HG03045 (cell line): ENCODE measurements around the gene PHEX.
"Not testable (repeated sequence)": the region's sequence is repeated elsewhere in the genome, so short reads cannot be mapped to it uniquely, and the experiment has no call there.

Experiments used
- ATAC-seq: cut with Tn5 transposase; IDR thresholded peaks from one replicate; pipeline ENCODE4 v1.9.1; 2021; ENCODE audit warnings: mild to moderate bottlenecking, moderate library complexity; ENCODE audit not compliant: unreplicated experiment

Gene PHEX

GRCh38 chrX:22206781-22207180 is 174.7 kb downstream of the PHEX start:
- ATAC-seq, result no peak

DNA sequence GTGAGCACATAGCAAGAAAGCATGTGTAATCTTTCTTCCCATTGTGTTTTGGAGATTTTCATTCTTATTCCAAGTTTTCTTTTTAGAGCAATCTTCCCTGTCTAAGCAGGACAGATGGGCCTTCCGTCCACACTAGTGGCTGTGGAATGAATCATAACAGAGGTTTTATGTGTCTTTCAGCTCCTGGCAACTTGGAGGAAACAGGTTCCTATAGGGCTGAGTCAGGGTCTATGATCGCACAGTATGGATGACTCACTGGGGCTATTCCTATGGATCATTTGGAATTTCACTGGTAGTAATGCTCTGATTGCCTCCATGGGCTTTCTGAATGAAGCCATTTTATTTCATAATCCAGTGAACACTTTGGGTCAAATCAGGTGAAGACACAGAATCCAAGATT is 188.8 kb downstream of the PHEX start:
- ATAC-seq, result no peak

DNA sequence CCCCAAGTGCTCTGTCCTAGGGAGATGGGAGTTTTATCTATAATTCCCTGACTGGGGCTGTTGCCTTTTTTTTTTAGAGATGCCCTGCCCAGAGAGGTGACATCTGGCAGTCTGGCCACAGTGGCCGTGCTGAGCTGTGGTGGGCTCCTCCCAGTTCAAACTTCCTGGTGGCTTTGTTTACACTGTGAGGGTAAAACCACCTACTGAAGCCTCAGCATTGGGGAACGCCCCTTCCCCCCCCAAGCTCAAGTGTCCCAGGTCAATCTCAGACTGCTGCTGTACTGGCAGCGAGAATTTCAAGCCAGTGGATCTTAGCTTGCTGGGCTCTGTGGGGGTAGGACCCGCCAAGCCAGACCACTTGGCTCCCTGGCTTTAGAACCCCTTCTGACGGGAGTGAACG is 202.3 kb downstream of the PHEX start:
- no peak for ATAC-seq

DNA sequence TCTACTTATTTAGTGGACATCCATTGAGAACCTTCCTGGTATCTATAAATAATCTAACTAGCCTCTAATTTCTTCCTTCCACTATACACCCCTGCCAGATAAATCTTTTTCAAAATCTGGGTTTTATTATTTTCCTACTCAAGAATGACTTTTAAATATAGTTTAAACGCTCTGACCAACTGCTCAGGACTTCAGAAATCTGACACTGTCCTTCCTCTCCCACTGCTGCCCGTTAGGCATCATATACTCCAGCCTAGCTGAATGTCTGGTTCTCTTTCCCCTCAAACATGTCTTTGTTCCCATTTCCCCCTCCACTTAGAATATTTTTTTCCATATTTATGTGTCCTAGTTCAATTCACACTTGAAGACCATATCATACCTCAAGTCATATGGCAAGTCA is 205.4 kb downstream of the PHEX start:
- no peak for ATAC-seq

DNA sequence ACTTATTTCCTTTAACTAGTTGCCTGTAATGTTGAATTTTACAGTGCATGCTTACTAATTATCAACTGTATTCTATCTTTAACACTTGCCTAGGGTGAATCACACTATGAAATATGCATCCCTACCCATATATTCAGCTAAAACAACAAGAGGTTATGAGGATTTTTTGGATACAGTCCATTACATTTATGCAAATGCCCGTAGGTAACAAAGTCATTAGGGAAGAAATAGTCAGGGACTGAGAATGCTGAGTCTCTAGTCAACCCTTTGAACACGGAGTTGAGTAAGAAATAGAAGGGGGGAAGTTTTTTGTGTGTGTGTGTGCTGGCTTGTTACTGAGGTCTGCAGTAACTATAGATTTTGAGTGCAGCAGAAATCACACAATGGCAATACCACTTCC is 214.5 kb downstream of the PHEX start:
- ATAC-seq, result no peak

GRCh38 chrX:22247169-22247568 is 215.0 kb downstream of the PHEX start:
- no peak for ATAC-seq

DNA sequence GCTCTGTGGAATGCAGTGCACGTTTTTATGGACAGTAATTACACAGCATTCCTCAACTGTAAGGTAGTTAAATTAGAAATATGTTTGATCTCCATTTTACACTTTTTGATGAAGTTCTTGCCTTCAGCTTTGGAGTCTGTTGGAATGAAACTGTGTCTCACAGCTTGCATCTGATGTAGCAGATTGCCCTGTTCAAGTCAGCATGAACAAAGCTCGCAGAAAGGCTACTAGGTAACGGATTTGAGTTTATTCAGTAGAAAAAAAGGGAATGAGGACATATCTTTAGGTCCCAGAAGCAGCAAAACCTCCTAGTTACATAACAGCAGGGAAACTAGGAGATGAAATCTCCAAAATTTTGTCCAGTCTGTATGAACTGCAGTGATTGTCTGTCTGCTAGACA is 216.3 kb downstream of the PHEX start:
- no peak for ATAC-seq

DNA sequence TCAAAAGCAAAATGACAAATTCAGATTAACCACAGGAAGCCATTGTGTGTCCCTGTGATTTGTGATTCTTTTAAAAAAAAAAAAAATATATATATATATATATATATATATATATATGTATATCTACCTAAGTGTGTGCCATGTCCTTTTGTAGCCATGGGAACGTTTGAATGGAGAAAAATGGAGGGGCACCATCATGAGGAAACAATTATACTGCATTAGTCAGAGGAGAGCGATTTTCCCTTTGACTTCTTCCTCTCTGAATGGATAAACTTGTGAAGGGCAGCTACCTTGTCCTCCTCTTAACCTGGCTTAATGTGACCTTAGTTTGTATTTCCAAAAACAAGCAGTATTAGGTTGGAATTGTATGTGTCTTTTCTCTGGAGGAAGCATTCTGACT is 217.2 kb downstream of the PHEX start:
- no peak for ATAC-seq

DNA sequence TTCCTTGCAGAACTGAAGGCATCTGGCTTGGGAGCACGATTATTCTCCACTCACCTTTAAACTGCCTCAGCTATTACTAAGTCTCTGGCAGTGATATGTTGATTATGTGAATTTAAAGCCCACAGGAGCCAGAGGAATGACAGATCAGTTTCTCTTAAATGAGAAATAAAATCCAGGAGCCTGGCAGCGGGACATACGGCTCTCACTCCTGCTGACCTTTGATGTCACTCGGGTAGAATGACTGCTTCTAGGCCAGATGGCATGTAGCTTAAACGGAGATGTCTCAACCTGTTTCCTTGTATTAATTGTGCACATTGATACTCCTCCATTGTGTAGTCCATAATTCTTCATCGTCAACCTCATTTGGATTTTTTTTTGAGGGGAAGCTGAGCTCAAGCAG is 236.6 kb downstream of the PHEX start:
- no peak for ATAC-seq

- ATAC-seq, result no peak
Observed at GRCh38 chrX:22272613-22273012, 240.5 kb downstream of the PHEX start, which contains the start of gene CBLL2. TSS of gene CBLL2 (plus strand) at chrX:22272913. CDS start at chrX:22272992, 79 bp downstream.

DNA sequence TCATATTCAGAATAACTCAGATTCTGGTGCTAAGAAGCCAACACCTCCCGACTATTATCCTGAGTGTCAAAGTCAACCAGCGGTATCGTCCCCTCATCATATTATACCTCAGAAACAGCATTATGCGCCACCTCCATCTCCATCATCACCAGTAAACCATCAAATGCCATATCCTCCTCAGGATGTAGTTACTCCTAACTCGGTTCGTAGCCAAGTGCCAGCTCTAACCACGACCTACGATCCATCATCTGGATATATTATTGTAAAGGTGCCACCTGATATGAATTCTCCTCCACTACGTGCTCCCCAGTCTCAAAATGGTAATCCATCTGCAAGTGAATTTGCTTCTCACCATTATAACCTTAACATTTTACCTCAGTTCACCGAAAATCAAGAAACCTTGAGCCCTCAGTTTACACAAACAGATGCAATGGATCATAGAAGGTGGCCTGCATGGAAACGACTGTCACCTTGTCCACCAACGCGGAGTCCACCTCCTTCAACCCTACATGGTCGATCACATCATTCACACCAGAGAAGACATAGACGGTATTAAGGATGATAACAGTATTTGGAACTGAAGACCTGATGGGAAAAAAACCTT is 241.7 kb downstream of the PHEX start:
- no peak for ATAC-seq

GRCh38 chrX:22276781-22277180 is 244.7 kb downstream of the PHEX start:
- no peak for ATAC-seq

- no peak for ATAC-seq
Observed at GRCh38 chrX:22278375-22278774, 246.2 kb downstream of the PHEX start.

DNA sequence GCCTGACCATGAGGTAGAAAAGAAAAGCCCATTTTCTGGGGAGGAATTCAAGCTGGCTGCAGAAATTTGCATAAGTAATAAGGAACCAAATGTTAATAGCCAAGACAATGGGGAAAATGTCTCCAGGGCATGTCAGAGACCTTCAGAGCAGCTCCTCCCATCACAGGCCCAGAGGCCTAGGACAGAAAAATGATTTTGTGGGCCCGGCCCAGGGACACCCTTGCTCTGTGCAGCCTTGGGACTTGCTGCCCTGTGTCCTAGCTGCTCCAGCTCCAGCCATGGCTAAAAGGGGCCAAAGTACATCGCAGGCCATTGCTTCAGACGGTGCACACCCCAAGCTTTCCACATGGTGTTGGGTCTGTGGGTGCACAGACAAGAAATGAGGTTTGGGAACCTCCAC is 257.1 kb downstream of the PHEX start:
- ATAC-seq, result not testable (repeated sequence)

- no peak for ATAC-seq
Observed at GRCh38 chrX:22296871-22297270, 264.7 kb downstream of the PHEX start.

GRCh38 chrX:22300130-22300529 is 268.0 kb downstream of the PHEX start:
- no peak for ATAC-seq
